ENCODE measurements around the gene TICRR. TPM values are rescaled to one million over a fixed set of nuclear protein-coding genes. Genes with fewer than 3 reads are reported as not detected.

TICRR gene
- total RNA-seq, 4 donors from 2014 or later: under 0.01 to 0.29 (median 0.06) TPM; not detected in 1

- no peaks in the 10 kb centered on the region for H3K9me3 ChIP-seq
- H3K27me3 ChIP-seq: peaks cover 0 to 11% (median 0%) of the 10 kb centered on the region in 4 donors
- DNase-seq (ENCODE audit: extremely low spot score): no peak
- H3K36me3 ChIP-seq: peaks cover 0 to 32% (median 12%) of the 10 kb centered on the region in 4 donors
- 98% methylated on average over 7 of the region's 16 CpGs for WGBS
- intact Hi-C loops (cut with DNase I): no loop called here
- H3K4me1 ChIP-seq: peaks cover 6 to 34% (median 20%) of the 10 kb centered on the region in 4 donors
- TF ChIP-seq EP300 (IDR thresholded peaks at IDR 0.05): no peak
- TF ChIP-seq POLR2A (IDR thresholded peaks at IDR 0.05; ENCODE audit: low read depth): no peak
- no peak for TF ChIP-seq POLR2AphosphoS5 (IDR thresholded peaks at IDR 0.05)
- TF ChIP-seq, protein P1, sequence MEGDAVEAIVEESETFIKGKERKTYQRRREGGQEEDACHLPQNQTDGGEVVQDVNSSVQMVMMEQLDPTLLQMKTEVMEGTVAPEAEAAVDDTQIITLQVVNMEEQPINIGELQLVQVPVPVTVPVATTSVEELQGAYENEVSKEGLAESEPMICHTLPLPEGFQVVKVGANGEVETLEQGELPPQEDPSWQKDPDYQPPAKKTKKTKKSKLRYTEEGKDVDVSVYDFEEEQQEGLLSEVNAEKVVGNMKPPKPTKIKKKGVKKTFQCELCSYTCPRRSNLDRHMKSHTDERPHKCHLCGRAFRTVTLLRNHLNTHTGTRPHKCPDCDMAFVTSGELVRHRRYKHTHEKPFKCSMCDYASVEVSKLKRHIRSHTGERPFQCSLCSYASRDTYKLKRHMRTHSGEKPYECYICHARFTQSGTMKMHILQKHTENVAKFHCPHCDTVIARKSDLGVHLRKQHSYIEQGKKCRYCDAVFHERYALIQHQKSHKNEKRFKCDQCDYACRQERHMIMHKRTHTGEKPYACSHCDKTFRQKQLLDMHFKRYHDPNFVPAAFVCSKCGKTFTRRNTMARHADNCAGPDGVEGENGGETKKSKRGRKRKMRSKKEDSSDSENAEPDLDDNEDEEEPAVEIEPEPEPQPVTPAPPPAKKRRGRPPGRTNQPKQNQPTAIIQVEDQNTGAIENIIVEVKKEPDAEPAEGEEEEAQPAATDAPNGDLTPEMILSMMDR (IDR thresholded peaks at IDR 0.05): no peak
- no peak overlapping the region for H3K27ac ChIP-seq (replicated peaks in 1 of 4)
- H3K4me3 ChIP-seq: no peak overlapping the region
These were observed 77.4 kb downstream of the TICRR start for GRCh38 chr15:89652666-89653065.

DNA sequence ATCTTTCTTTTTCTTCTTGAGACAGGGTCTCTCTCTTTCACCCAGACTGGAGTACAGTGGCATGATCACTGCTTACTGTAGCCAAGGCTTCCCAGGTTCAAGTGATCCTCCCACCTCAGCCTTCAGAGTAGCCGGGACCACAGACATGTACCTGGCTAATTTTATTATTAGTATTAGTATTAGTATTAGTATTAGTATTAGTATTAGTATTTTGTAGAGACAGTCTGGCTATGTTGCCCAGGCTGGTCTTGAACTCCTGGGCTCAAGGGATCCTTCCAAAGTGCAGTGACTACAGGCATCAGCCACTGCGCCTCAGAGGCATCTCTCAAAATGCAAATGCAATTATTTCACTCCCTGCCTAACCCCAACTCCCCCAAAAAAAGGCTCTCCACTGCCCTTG, 78.3 kb downstream of the TICRR start:
- intact Hi-C loops (cut with DNase I): no loop called here

GRCh38 chr15:89654301-89654761, 79.1 kb downstream of the TICRR start:
- WGBS: 31% methylated on average over 14 of the region's 14 CpGs
- Histone ChIP-seq H3K4me3 (peak overlapping the region; percentile 61 to 87 (median 74)), H3K9me3 (no peaks in the 10 kb centered on the region), H3K27ac (replicated peaks in 1 of 4) (peak overlapping the region; percentile 71 to 88 (median 83)), H3K27me3 (peaks cover 0 to 11% (median 0%) of the 10 kb centered on the region in 4 donors), H3K36me3 (peaks cover 0 to 18% (median 8%) of the 10 kb centered on the region in 4 donors), H3K4me1 (peaks cover 6 to 33% (median 20%) of the 10 kb centered on the region in 4 donors)
- intact Hi-C loops (cut with DNase I): no loop called here
- TF ChIP-seq POLR2A (IDR thresholded peaks at IDR 0.05; ENCODE audit: low read depth) (no peak), EP300 (IDR thresholded peaks at IDR 0.05) (no peak), POLR2AphosphoS5 (IDR thresholded peaks at IDR 0.05) (no peak)
- TF ChIP-seq, protein P1 (IDR thresholded peaks at IDR 0.05): no peak
- DNase-seq (ENCODE audit: extremely low spot score): no peak

More for the DNA sequence above, 78.3 kb downstream of the TICRR start:
- H3K27me3 ChIP-seq: peaks cover 0 to 11% (median 0%) of the 10 kb centered on the region in 4 donors
- H3K4me3 ChIP-seq: no peak overlapping the region
- no peak overlapping the region for H3K27ac ChIP-seq (replicated peaks in 1 of 4)
- TF ChIP-seq EP300 (IDR thresholded peaks at IDR 0.05) (no peak), POLR2AphosphoS5 (IDR thresholded peaks at IDR 0.05) (no peak), POLR2A (IDR thresholded peaks at IDR 0.05; ENCODE audit: low read depth) (no peak)
- TF ChIP-seq, protein P1 (IDR thresholded peaks at IDR 0.05): no peak
- DNase-seq (ENCODE audit: extremely low spot score): no peak
- 89% methylated on average over 2 of the region's 2 CpGs for WGBS
- peaks cover 0 to 26% (median 11%) of the 10 kb centered on the region in 4 donors for H3K36me3 ChIP-seq
- H3K4me1 ChIP-seq: peaks cover 6 to 33% (median 20%) of the 10 kb centered on the region in 4 donors
- no peaks in the 10 kb centered on the region for H3K9me3 ChIP-seq

GRCh38 chr15:89654847-89655805, 79.9 kb downstream of the TICRR start, which contains the start of gene KIF7:
Gene KIF7, minus strand, starts transcription at chr15:89655467. Its CDS starts 2,537 bp downstream, at chr15:89652930.
- WGBS: 2% methylated on average over 46 of the region's 87 CpGs
- intact Hi-C loops (cut with DNase I): no loop called here
- Histone ChIP-seq H3K27me3 (peaks cover 0 to 11% (median 0%) of the 10 kb centered on the region in 4 donors), H3K27ac (replicated peaks in 1 of 4) (peak within 1 kb of the TSS; percentile 71 to 88 (median 83)), H3K4me3 (peak within 1 kb of the TSS; percentile 61 to 87 (median 74)), H3K36me3 (peaks cover 0 to 10% (median 4%) of the 10 kb centered on the region in 4 donors), H3K9me3 (no peaks in the 10 kb centered on the region), H3K4me1 (peaks cover 6 to 33% (median 20%) of the 10 kb centered on the region in 4 donors)
- TF ChIP-seq, protein P1 (IDR thresholded peaks at IDR 0.05): no peak
- peak; percentile 35 to 63 for TF ChIP-seq POLR2AphosphoS5 (IDR thresholded peaks at IDR 0.05)
- DNase-seq (ENCODE audit: extremely low spot score): no peak

All from esophagus muscularis mucosa (tissue), 4 donors.